Suprapubic skin (tissue), 4 donors: ENCODE measurements around the gene MIB1.

Experiments
- POLR2A ChIP-seq, 2 donors: fragments of 450-650 bp; IDR thresholded peaks; one replicate each; pipeline ENCODE4 v1.6.1; 2017; ENCODE audit warnings: antibody characterized with exemption in 2 of 2, mild to moderate bottlenecking in 2 of 2, moderate library complexity in 2 of 2
- POLR2AphosphoS5 ChIP-seq, 3 donors: sonication (generic); formaldehyde crosslinking; IDR thresholded peaks; one replicate each; pipeline ENCODE4 v1.6.1; 2017; ENCODE audit warnings: antibody characterized with exemption in 3 of 3
- TF ChIP-seq, protein P1 (sequence below), 2 donors: fragments of 200-600 bp in 1 of 2; fragments of 450-650 bp in 1 of 2; sonication (generic) in 1 of 2; IDR thresholded peaks; one replicate each; pipeline ENCODE4 v1.5.1; 2016 to 2019; ENCODE audit warnings: antibody characterized with exemption in 2 of 2, mild to moderate bottlenecking in 1 of 2, moderate library complexity in 1 of 2

- TF ChIP-seq, protein P1, sequence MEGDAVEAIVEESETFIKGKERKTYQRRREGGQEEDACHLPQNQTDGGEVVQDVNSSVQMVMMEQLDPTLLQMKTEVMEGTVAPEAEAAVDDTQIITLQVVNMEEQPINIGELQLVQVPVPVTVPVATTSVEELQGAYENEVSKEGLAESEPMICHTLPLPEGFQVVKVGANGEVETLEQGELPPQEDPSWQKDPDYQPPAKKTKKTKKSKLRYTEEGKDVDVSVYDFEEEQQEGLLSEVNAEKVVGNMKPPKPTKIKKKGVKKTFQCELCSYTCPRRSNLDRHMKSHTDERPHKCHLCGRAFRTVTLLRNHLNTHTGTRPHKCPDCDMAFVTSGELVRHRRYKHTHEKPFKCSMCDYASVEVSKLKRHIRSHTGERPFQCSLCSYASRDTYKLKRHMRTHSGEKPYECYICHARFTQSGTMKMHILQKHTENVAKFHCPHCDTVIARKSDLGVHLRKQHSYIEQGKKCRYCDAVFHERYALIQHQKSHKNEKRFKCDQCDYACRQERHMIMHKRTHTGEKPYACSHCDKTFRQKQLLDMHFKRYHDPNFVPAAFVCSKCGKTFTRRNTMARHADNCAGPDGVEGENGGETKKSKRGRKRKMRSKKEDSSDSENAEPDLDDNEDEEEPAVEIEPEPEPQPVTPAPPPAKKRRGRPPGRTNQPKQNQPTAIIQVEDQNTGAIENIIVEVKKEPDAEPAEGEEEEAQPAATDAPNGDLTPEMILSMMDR (IDR thresholded peaks at IDR 0.05): no peak
- TF ChIP-seq POLR2A (IDR thresholded peaks at IDR 0.05) (no peak), POLR2AphosphoS5 (IDR thresholded peaks at IDR 0.05) (no peak)
These were observed 45.9 kb downstream of the MIB1 start for GRCh38 chr18:21786526-21786925.
